Lower lobe of right lung (tissue), 2 donors: ENCODE measurements around the gene TSPAN17. TPM values are rescaled to one million over a fixed set of nuclear protein-coding genes. Genes with fewer than 3 reads are reported as not detected.

Source experiments
- ATAC-seq, 2 donors: fragments of 200-7000 bp; cut with Tn5 transposase; one replicate each; pipeline ENCODE4 v1.9.1; 2020 to 2022; ENCODE audit warnings: mild to moderate bottlenecking in 2 of 2, moderate library complexity in 2 of 2
- DNase-seq: peaks from one replicate; pipeline ENCODE4 v3.0.0-alpha.2; 2020
- H3K27ac ChIP-seq: fragments of 200-600 bp; one replicate; pipeline ENCODE4 v1.8.0; 2022
- H3K27me3 ChIP-seq: fragments of 200-600 bp; one replicate; pipeline ENCODE4 v1.8.0; 2022; ENCODE audit warnings: low read depth
- H3K36me3 ChIP-seq: fragments of 200-600 bp; one replicate; pipeline ENCODE4 v1.8.0; 2022; ENCODE audit warnings: mild to moderate bottlenecking
- H3K4me1 ChIP-seq: fragments of 200-600 bp; one replicate; pipeline ENCODE4 v1.8.0; 2022
- H3K4me3 ChIP-seq: fragments of 200-600 bp; one replicate; pipeline ENCODE4 v1.8.0; 2022; ENCODE audit warnings: mild to moderate bottlenecking
- H3K9me3 ChIP-seq: fragments of 200-600 bp; one replicate; pipeline ENCODE4 v1.8.0; 2022
- intact Hi-C: fragments of 100-400 bp; cut with DNase I; formaldehyde crosslinking; loops from one replicate; pipeline ENCODE4 v1.11.0; 2022
- total RNA-seq: library from RNA; stranded (reverse); fragmentation: NEBNext Ultra II Directional; extraction: Animal tissue kit (Norgen Biotek cat#: 25700); gene quantifications from one replicate; pipeline ENCODE4 v1.2.1, GENCODE V29; 2021
- TF ChIP-seq, protein P1 (sequence below): fragments of 200-600 bp; IDR thresholded peaks from one replicate; pipeline ENCODE4 v1.8.0; 2022; ENCODE audit warnings: antibody characterized with exemption, mild to moderate bottlenecking
- donor health status: DM: no; HTN: yes; CAD: no; lungs with severe emphysema.

TSPAN17 gene
- total RNA-seq, 1 donor from 2014 or later: 32.3 TPM

DNA sequence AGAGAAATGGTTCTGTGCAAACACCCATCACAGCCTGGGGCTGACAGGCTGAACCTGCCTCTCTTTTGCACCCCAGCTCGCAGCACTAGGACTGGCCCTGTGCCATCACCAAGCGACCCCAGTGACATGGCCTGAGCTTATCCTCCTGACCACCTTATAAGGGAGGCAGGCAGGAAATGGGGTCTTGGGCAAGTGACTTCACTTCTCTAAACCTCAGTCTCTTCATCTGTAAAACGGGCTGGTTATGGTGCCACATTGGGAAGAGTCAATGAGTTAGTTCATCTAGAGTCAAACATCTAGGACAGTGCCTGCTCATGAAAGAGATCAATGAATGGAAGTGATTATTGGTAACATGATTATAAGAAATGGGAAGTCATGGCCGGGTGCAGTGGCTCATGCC, 23.1 kb upstream of the TSPAN17 start:
- intact Hi-C loops: no loop called here
- Histone ChIP-seq H3K27me3 (peaks cover 92% of the 10 kb centered on the region), H3K4me3 (no peak overlapping the region), H3K27ac (no peak overlapping the region), H3K4me1 (peaks cover 15% of the 10 kb centered on the region), H3K9me3 (no peaks in the 10 kb centered on the region), H3K36me3 (no peaks in the 10 kb centered on the region)
- TF ChIP-seq, protein P1, sequence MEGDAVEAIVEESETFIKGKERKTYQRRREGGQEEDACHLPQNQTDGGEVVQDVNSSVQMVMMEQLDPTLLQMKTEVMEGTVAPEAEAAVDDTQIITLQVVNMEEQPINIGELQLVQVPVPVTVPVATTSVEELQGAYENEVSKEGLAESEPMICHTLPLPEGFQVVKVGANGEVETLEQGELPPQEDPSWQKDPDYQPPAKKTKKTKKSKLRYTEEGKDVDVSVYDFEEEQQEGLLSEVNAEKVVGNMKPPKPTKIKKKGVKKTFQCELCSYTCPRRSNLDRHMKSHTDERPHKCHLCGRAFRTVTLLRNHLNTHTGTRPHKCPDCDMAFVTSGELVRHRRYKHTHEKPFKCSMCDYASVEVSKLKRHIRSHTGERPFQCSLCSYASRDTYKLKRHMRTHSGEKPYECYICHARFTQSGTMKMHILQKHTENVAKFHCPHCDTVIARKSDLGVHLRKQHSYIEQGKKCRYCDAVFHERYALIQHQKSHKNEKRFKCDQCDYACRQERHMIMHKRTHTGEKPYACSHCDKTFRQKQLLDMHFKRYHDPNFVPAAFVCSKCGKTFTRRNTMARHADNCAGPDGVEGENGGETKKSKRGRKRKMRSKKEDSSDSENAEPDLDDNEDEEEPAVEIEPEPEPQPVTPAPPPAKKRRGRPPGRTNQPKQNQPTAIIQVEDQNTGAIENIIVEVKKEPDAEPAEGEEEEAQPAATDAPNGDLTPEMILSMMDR: no peak
- ATAC-seq (no peak), DNase-seq (no peak)

DNA sequence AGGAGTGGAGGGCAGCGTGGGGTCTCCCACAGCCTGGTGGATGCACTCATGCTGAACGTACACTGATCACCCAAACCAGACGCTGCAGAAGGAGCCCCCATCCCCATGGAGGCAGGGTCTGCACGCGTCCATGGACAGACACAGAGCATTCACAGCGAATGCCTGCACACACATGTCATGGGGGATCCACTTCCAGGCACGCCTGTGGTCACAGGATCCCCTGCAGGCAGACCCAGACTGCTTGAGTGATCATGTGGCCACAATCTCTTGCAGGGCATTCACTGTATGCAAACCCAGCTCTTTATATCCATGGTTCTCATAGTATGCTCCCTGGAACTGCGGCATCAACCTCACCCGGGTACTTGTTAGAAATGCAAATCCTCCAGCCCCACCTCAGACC, 22.3 kb upstream of the TSPAN17 start:
- H3K4me1 ChIP-seq: peaks cover 12% of the 10 kb centered on the region
- no peak for ATAC-seq
- TF ChIP-seq, protein P1: no peak
- intact Hi-C loops: no loop called here
- no peak for DNase-seq
- peaks cover 92% of the 10 kb centered on the region for H3K27me3 ChIP-seq
- no peaks in the 10 kb centered on the region for H3K36me3 ChIP-seq
- no peak overlapping the region for H3K27ac ChIP-seq
- no peaks in the 10 kb centered on the region for H3K9me3 ChIP-seq
- H3K4me3 ChIP-seq: no peak overlapping the region

DNA sequence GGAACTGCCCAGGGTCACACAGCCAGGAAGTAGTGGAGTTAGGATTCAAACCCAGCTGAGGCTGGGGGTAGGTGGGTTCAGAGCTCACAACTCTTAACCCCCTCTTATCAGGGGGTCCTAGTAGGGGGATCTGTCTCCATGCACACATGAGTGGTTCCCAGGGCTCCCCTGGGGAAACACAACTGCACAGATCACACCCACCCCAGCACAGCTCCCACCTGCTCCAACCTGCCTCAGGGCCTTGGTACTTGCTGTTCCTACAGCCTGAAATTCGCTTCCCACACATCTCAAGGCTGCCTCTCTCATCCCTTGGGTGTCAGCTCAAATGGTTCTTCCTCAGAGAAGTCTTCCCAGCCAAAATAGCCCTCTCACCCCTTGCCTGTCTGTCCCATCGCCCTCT, 21.8 kb upstream of the TSPAN17 start:
- H3K9me3 ChIP-seq: no peaks in the 10 kb centered on the region
- intact Hi-C loops: no loop called here
- H3K4me3 ChIP-seq: no peak overlapping the region
- DNase-seq (no peak), ATAC-seq (no peak)
- no peak overlapping the region for H3K27ac ChIP-seq
- TF ChIP-seq, protein P1: no peak
- peaks cover 13% of the 10 kb centered on the region for H3K4me1 ChIP-seq
- H3K36me3 ChIP-seq: no peaks in the 10 kb centered on the region
- peaks cover 92% of the 10 kb centered on the region for H3K27me3 ChIP-seq

DNA sequence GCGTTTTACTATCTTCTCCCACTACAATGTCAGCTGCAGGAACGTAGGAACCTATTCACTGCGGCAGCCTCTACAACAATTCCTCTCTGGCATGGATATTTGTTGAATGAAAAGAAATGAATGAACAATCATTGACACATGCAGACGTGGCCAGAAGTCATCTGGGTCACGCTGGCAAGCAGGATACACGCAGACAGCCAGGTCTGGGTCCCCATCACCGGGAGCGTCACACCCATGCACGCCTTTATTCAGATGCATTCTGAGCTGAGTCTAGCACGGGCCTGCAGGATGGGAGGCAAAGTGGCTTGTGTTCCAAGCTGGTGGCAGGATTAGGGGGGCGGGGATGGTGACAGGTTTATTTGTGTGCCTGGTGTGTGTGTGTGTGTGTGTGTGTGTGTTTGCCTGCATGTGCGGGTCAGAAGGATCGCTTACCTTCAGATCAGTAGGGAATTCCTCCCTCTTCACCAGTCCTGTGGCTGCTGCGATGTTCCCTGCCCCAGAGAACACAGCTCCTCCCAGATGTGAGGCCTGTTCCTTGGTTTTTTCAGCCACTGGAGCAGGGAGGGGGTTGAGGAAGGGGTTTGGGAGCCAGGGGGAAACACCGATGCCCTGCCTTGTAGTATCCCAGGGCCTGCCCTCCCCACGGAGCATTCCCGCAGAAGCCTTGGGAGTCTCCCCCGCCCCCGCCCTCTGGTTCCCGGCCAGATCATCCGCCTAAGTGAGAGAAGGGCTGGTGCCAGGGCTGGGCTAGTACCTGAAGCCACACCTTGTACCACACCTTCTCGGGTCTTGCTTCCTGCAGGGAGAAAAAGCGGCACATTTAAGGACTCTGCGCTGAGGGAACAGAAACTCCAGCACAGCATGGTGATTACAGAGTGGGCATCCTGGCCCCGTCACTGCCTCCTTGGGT, 21.1 kb upstream of the TSPAN17 start:
- ATAC-seq (no peak), DNase-seq (no peak)
- peaks cover 92% of the 10 kb centered on the region for H3K27me3 ChIP-seq
- TF ChIP-seq, protein P1: no peak
- H3K27ac ChIP-seq: no peak overlapping the region
- H3K4me1 ChIP-seq: peaks cover 12% of the 10 kb centered on the region
- intact Hi-C loops: no loop called here
- no peaks in the 10 kb centered on the region for H3K9me3 ChIP-seq
- no peaks in the 10 kb centered on the region for H3K36me3 ChIP-seq
- no peak overlapping the region for H3K4me3 ChIP-seq

DNA sequence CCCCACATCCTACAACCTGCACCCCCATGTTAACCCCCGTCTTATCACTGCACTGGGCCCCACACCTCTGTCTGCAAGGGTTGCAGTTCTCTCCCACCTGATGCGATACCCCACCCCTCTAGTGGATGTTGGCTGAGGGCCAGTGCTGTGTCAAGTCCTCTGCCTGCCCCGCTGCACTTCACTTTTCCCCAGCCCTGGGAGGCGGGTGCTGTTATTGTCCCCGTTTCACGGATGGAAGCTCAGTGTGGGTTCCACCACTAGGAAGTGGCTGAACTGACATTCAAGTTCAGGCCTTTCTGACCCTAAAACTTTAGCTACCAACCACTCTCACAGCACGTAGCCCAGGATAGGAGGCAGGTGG, 20.4 kb upstream of the TSPAN17 start:
- Histone ChIP-seq H3K27me3 (peaks cover 92% of the 10 kb centered on the region), H3K36me3 (no peaks in the 10 kb centered on the region), H3K9me3 (no peaks in the 10 kb centered on the region), H3K4me3 (no peak overlapping the region), H3K4me1 (peaks cover 12% of the 10 kb centered on the region), H3K27ac (no peak overlapping the region)
- TF ChIP-seq, protein P1: no peak
- DNase-seq: no peak
- intact Hi-C loops: no loop called here
- ATAC-seq: no peak
